Sciatic nerve (tissue), 2 donors: ENCODE results near the gene SRP68. TPM values are rescaled to one million over a fixed set of nuclear protein-coding genes. Genes with fewer than 3 reads are reported as not detected.

ENCODE experiments used
- ATAC-seq: fragments of 200-7000 bp; cut with Tn5 transposase; one replicate; pipeline ENCODE4 v1.9.1; 2020; ENCODE audit warnings: mild to moderate bottlenecking, moderate library complexity
- DNase-seq: peaks from one replicate; pipeline ENCODE4 v3.0.0-alpha.2; 2020; ENCODE audit warnings: low spot score
- intact Hi-C: fragments of 100-400 bp; cut with DNase I; formaldehyde crosslinking; loops from one replicate; pipeline ENCODE4 v1.14.2; 2022
- total RNA-seq: library from RNA; stranded (reverse); fragmentation: NEBNext Ultra II Directional; extraction: Animal tissue kit (Norgen Biotek cat#: 25700); gene quantifications from one replicate; pipeline ENCODE4 v1.2.1, GENCODE V29; 2021
- donor health status: DM: no; HTN: no; CAD: no.
- donor health status: DM: no; HTN: no; CAD: no.

Gene SRP68
- total RNA-seq, 1 donor from 2014 or later: 65.1 TPM

GRCh38 chr17:76027159-76027839 lies 45.0 kb downstream of the SRP68 start, which contains the start of gene EVPL:
EVPL (minus strand) TSS chr17:76027306; CDS start chr17:76027198, 108 bp downstream.
- DNase-seq: no peak
- ATAC-seq: no peak
- intact Hi-C loops: no loop called here

GRCh38 chr17:76026714-76027158 lies 45.6 kb downstream of the SRP68 start:
- DNase-seq (no peak), ATAC-seq (no peak)
- intact Hi-C loops: no loop called here

- ATAC-seq (no peak), DNase-seq (no peak)
- intact Hi-C loops: no loop called here
Measured at GRCh38 chr17:76025294-76025693, 47.0 kb downstream of the SRP68 start.

GRCh38 chr17:76024353-76024752 lies 48.0 kb downstream of the SRP68 start:
- ATAC-seq (no peak), DNase-seq (no peak)
- intact Hi-C loops: no loop called here

- ATAC-seq: no peak
- intact Hi-C loops: no loop called here
- no peak for DNase-seq
Measured at GRCh38 chr17:76023900-76024237, 48.4 kb downstream of the SRP68 start.

GRCh38 chr17:76022973-76023899 lies 49.1 kb downstream of the SRP68 start:
- intact Hi-C loops: no loop called here
- no peak for ATAC-seq
- DNase-seq: no peak

- no peak for DNase-seq
- no peak for ATAC-seq
- intact Hi-C loops: no loop called here
Measured at GRCh38 chr17:76022285-76022684, 50.0 kb downstream of the SRP68 start.

GRCh38 chr17:76019833-76020467 lies 52.4 kb downstream of the SRP68 start:
- intact Hi-C loops: no loop called here
- DNase-seq (no peak), ATAC-seq (no peak)

GRCh38 chr17:76018801-76019200 lies 53.5 kb downstream of the SRP68 start:
- ATAC-seq: no peak
- DNase-seq: no peak
- intact Hi-C loops: no loop called here

GRCh38 chr17:76018340-76018680 lies 54.0 kb downstream of the SRP68 start:
- no peak for DNase-seq
- ATAC-seq: no peak
- intact Hi-C loops: no loop called here

- no peak for DNase-seq
- intact Hi-C loops: no loop called here
- no peak for ATAC-seq
Measured at GRCh38 chr17:76017481-76018339, 54.6 kb downstream of the SRP68 start.

GRCh38 chr17:76014925-76015261 lies 57.4 kb downstream of the SRP68 start:
- intact Hi-C loops: no loop called here
- no peak for ATAC-seq
- DNase-seq: peak; percentile 47

- intact Hi-C loops: no loop called here
- ATAC-seq (peak; percentile 86), DNase-seq (peak; percentile 83)
Measured at GRCh38 chr17:76014100-76014924, 58.0 kb downstream of the SRP68 start.

- intact Hi-C loops: no loop called here
- ATAC-seq (no peak), DNase-seq (peak; percentile 55)
Measured at GRCh38 chr17:76013377-76013932, 58.9 kb downstream of the SRP68 start.

- ATAC-seq (no peak), DNase-seq (peak; percentile 34)
- intact Hi-C loops: no loop called here
Measured at GRCh38 chr17:76011951-76012350, 60.4 kb downstream of the SRP68 start.

- peak; percentile 47 for DNase-seq
- no peak for ATAC-seq
- intact Hi-C loops: loop anchor here (5.0 kb wide), 1 partner anchor 103 kb away; no protein-coding TSS in a partner anchor
Measured at GRCh38 chr17:76009969-76010661, 62.2 kb downstream of the SRP68 start.

GRCh38 chr17:76009447-76009846 lies 62.9 kb downstream of the SRP68 start:
- intact Hi-C loops: loop anchor here (5.0 kb wide), 1 partner anchor 102 kb away; no protein-coding TSS in a partner anchor
- DNase-seq: peak; percentile 55
- ATAC-seq: no peak
